Measurements from ENCODE around the gene ELF4.

The ELF4 gene

DNA sequence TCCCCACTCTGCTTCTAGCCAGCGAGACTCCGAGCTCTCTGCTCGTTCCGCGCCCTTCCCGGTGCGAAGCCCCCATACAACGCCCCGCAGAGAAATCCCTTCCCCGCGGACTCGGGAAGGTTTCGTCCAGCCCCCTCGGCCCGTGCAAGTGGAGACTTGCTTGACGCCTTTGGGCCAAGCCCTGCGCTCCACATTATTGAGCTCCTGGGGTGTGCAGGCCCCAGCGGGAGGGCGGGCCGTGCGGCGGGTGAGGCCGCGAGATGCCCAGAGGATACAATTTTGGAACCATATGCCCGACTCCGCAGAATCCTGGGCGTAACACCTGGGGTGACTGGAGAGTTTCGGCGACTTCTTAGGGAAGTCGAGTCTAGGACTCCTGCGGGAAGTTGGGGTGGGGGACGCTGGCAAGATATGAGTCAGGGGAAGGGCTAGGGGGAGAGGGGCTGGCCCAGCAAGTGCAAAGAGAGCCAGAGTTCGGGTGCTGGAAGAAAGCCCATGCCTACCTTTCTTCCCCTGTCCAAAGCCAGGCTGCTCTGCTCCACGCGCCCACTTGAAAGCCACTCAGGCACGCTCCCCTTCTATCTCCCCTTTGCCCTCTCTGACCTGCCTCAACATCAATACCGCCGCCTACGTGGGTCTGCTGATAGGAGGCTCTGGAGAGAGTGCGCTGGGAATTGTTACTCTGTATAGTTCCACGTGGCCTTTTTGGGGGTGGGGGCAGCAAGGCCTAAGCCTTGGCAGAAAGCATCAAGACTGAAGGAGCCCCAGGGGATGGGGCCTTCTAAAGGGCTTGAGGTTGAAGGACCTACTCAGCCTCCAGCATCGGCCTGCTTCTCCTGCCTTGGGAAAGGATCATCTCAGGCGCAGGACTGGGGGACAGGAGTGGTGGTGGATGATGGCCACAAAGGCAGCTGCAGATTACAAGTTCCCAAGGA is 1.2 kb upstream of the ELF4 start:
- DNase-seq = no peak

DNA sequence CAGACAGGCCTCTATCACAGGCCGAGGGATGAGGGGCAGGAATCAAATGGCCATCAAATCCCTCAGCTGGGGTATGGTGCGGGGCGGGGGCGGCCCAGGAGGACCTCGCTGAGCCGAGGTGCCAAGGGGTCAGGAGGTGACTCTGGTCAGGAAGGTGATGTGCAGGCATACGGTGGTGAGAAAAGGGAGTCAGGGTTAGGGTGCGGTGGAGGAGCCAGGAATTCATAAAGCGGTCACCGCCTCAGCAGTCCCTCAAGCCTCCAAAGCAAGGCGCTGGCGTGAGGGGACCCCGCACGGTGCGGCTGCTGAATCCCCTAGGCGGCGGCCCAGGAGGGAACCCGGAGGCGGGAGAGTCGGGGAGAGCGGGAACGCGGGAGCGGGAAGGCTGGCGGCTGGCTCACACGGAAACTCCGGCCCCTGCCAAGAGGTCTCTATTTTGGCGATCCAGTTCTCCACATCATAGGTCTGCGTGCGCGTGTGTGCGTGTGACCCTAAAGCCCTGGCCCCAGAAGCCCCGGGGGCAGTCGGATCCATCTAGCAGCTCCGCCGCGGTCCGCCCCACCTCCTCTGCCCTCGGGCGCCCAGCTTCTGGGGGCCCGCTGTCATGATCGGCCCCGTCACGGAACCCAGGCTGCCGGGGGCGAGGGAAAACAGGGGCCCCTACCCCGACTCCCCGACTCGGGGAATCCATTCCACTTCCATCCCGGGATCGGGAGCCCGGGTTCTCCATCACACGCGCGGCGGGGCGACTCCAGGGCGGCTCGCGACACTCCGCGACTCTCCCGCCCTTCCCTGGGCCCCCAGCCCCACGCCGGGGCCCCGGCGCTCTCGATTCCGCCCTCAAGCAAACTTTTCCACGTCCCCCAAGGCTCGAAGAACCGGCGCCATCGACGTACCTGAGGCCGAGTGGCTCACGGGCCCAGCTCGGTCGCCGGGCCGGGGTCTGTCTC is 593 bp downstream of the ELF4 start:
- DNase-seq = no peak

DNA sequence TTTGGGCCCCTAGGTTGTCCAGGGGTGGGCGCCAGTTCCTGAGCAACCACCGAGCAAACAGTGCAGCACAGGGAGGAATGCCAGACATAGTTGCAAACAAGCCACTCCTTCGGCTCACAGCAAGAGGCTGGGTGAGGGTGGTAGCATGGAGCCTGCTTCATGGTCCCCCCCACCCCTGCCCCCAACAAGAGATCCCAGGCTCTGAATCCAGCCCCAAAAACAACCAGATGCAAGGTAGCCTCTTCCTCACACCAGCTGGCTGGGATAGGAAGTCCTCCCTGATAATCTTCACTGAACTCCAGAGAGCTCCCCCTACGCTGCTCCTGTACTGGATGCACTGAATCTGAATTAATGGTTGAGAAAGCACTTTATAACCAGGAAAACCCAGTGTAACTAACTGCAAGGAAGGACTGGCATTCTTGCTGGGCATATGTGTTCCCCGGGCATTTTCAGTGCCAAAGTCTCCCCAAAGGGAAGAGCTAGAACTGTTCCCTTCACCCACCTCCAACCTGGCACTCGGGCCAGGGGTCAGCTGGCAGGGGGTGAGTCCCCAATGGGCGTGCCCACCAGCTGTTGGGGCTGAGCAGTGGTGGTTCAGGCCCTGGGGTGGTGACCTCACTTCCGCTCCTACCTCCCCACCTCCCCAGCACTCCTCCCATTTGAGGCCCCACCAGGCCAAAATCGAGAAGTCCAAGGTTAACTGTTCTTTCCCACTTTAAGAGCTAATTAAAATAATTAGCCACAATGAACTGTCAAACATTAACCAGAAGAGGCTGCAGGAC is 1.5 kb downstream of the ELF4 start:
- no peak for DNase-seq

DNA sequence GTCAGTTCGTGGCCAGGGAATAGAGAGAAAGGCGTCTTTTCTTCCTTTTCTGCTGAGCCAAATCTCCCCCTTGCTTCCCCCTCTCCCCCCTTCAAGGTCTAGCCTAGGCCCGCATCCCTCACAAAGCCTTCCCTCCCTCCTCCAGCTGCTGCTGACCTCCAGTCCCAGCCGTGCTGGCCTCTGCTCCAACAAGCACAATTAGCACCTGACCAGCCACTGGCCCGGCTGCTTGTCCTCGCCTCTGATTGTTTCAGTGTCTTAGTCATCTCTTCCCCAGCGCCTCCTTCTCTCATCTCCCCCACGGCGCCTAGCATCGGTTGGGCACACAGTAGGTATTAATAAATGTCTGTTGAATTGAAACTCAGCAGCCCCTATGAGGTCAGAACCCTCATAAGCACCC is 4.2 kb downstream of the ELF4 start:
- no peak for DNase-seq

DNA sequence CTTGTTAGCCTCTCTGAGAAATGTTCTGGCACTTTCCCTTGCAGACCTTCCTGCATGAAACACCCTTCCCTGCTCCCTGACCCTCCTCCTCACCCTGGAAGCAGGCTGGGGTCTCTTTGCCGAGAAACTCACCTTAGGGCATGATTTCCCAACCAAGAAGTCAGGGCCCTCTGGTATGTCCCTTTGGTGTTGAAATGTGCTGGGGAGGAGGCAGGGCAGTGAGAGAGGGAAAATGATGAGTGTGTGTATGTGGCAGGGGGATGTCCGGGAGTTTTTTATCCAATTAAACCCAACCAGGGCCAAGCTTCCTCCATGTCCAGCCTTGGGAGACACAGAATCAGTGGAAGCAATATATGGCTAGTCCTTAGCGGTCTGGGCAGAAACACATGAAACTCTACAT is 5.1 kb downstream of the ELF4 start:
- no peak for DNase-seq

DNA sequence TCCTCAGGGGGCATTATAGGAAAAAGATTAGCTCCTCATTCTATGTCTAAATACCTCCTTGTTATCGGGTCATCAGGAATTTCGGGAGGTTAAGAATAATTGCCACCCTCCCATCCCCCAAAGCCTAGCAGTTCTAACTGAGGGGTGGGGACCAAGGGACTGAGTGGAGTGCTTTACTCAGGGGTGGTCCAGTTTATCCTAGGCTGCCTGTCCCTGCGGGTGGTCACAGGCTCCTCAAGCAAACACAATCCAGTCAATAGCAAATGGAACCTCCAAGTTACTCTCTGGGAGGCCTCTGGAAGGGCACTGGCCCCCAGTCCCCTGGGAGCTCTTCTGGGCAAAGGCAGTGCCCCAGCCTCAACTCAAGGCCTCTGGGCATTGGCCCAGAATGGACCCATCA is 6.7 kb downstream of the ELF4 start:
- no peak for DNase-seq

DNA sequence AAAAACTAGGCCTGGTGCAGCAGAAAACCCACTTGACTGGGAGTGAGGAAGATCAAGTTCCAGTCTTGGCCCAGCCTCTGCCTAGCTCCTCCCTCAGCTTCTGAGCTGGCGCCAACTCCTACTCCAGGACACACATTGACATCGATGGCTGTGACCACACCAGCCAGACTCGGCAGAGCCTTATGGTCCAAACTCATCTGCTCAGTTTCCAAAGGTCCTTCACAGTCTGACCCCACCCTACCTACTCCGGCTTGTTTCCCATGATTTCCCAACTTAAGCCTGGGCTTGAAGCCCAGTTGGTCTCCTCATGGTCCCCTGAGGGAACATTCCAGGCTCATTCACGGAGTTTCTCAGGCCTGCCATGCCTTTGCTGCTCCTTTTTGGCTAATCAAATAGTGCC is 10.1 kb downstream of the ELF4 start:
- no peak for DNase-seq

DNA sequence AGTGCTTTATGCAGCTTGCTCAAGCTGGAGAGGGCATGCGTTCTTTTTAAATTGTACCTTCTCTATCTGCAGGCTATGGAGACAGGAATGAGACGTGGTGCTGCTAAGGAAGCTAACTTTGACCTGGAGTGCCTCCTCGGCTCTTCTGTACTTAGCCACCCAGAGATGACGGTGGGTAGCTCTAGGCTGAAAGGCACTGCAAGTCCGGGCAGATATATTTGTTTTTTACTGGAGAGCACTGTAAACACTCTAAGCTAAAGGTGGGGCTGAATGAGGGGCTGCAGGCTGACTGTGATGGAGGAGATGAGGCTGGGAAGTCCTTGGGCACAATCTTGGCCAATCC is 12.1 kb downstream of the ELF4 start:
- no peak for DNase-seq

DNA sequence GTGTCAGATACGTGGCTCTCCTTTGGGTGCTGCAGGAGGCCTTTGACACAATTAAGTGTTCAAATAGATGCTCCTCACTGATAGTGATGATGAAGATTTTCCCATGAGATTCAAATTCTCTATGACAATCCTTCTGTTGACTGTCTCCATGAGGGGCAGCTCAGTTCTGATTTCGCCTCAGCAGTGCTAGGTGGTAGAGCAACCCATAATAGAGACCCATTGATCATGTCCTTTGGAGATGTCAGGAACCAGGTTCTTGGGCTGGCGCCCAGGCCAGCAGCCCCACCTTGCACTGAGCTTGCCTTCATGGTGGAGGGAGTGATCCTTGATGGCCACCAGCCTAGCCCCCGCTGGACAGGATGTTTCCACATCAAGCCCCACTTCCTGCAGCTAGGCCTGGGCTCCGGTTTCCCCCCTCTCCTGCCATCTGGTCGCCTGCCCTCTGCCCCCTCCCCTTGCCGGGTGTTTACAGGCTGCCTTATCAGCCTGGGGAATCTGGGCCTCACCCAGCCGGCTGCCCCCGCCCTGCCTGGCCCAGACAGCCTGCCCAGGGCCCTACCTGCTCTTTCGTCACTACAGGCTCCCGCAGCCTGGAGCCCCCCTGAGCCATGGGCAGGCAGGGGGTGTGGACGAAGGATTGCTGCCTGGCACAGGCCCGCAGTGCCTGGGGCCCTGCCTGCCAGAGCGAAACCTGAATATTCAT is 12.6 kb downstream of the ELF4 start:
- DNase-seq = no peak

DNA sequence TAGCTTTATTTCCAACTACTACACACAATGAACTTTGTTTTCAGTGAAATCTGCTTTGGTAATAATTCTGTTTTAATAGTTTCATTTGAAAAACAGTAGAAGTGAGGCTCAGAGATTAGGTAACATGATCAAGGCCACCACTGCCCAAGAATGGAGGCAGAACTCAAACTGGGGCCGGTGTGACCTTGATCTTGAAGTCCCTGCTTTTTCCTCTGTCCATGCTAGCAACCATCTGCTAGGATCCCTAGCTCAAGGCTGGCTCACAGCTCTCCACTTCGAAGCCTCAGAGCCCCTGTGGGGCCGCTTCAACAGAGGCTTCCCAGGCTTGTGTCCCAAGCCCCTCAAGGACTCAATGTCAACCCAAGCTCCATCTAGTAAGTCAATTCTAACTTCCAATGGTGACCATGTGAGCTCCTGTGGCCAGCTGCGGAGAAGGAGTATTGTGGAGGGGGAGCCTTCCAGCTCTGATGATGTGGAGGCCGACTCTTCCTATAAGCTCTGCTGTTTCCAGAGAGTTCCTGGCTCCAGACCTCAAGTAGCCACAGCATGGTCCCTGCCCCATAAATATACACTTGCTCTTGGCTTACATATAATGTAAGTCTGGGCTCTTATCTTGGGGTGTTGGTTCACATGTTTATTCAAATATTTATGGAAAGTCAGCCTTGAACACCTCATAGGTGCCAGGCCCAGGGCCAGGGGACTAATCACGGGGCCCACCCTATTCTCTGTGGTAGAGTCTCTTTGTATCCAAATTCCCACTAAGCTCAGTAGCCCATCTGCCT is 14.9 kb downstream of the ELF4 start:
- DNase-seq = no peak

DNA sequence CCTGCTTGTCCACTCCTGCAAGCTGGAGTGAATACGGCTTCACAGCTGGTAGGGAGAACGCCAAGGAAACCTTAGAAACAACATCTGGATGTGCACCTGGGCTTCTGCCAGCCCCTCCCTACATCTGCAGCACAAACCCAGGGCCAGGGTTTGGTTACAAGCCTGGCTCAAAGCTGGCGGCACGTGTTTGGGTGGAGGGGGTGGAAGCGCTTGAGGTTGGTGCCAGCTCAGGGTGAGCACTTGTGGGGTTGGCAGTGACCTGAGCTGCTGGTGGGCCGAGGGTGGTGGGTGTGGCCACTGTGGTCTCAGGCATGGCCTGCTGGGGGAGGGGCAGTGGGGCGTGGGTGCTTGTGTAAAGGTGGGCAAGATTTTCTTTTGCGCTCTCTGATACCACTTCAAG is 15.6 kb downstream of the ELF4 start:
- DNase-seq = no peak

DNA sequence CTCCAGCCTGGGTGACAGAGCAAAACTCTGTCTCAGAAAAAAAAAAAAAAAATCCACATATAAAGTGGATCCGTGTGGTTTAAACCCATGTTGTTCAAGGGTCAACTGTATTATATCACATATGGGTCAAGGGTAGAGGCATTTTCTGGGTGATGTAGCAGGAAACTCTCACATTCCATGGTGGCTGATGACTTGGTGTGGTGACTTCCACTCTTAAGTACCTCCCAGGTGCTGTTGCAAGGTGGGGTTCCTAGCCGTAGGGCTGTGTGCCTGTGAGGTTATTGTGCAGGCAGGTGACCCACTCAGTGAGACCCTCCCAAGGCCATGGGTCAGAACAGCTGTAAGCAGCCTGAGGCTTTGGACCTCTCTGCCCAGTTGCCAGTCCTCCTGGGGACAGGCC is 17.0 kb downstream of the ELF4 start:
- no peak for DNase-seq

DNA sequence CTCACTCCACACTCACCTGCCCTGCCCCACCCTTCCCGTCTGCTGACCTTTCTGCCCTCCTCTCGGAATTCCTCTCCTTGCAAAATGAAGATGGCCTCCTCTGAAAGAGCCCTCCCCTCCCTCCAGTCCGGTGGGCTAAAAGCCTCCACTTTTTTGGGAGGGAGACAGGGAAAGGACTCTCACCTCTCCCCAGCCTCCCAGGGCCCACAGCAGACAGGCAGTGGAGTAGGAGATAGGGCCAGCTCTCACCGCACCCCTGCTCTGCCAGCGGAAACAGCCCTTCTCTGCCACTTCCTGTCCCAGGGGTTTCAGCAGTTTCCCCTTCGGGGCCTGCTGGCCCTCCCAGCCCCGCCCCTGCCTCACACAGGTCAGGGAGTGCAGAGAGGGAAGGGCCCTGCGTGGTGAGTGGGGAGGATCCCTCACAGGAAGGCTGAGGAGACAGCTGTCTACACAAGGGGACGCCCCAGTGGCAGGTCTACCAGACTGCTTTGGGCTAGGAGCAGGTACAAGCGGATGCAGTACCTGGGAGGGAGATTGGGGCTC is 18.2 kb downstream of the ELF4 start:
- DNase-seq = no peak

DNA sequence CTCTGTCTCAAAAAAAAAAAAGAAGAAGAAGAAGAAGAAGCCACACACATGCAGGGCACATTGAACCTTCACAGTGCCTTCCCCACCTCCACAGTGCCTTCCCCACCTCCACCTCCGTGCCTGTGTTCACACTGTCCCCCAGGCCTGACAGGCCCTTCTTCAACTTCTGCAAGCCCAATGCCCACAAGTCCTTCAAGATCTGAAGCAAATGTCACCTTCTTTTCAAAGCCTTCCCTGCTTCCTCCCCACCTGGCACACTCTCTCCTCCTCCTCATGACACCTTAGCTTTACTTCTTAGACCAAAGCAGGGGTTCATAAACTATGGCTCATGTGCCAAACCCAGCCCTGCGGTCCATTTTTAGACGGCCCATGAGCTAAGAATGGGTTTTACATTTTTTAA is 19.9 kb downstream of the ELF4 start:
- DNase-seq = no peak

DNA sequence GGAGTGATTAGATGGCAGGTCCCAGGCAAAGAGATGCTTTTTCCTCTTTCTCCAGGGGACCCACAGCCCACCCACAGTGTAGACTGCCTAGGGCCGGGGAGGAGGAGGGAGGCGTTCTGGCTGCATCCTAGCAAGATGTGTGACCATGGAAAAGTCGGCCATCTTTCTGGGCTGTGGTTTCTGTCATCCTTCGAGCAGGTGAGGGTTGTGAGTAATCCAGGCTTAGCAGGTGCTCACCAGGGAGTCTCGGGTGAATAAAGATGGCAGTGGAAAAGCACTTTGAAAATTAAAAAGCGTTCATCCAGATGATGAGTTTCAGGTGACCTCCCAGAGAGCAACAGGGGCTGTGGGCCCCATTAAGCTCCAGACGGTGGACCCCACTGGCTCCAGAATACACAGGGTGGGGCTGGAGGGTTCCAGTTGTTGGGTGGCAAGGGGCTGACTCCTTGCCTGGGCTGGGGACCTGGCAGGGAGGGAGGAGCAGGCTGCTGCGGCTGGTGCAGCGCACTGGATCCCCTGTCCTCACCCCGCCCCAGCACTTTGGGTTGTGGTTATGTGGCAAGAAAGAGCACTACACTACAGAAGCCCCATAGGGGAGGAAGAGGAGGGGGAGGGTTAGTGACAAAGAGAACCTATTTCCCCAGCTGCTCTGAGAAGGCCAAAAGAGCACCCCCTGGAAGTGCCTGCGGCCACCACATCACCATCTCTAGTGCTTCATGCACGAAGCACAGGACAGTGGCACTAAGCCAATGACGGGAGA is 23.7 kb downstream of the ELF4 start:
- no peak for DNase-seq

DNA sequence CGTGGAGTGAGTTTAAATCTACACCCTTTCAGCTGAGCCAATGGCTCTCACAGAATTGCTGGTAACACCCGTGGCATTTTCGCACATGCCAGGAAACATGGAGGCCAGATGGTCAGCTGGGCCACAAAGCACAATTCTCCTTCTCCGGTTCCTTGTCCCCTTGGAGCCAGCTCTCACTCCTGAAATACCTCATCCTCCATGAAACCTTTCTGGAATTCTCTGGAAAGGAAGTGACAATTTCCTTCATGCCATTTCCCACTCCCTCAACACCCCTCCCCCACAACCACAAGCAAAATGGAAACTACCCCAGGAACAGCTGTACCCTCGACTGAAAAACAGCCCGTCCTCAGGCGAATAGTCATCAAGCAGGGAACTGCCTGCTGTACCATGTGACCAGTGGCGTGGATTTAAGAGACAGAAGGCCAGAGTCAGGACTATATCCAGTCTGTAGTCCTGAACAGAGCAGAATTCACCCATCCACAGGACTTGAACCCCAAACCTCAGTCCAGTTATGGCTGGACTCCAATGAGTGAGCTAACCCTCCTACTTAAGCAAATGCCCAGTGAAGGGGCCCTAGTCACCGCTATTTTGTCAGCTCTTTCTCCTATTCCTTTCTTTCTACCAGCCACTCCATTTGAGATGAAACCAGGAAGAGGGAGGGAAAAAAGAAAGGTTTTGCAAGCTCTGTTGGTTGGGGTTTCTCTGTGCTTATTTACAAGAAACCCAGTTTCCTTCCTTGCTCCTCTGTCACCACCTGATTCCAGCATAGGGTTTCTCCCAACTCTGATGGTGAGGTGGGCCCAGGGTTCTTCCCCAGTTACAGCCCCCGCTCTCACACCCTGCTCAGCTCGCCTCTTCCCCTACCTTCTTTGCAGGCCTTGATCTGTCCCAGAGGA is 24.5 kb downstream of the ELF4 start:
- DNase-seq = no peak

DNA sequence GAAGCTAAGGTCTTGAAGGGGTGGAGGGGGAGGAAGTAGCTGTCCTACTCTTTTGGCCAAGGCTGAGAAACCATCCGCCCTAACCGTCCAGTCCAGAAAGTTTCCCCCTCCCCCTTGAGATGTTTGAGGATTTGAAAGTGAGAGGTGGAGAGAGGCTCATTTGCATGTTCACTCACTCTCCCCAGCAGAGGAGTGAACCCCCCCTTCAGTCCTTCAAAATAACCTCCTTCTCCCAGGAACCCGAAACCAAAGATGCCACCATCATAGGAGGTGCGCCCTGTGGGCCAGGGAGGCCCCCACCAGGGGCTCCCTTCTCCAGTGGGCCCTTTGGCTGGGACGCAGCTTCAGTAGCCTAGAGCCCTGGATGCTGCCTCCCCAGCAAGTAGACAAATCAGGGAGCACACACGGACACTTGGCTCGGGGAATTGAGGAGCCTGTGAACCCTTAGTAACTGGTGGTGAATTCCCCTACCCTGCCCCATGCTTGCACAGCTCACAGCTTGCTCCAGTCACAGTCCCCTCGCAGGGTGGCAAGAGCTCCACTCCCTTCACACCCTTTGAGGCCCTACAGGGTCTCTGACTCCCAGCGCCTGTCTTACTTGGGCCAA is 25.6 kb downstream of the ELF4 start:
- DNase-seq = no peak

DNA sequence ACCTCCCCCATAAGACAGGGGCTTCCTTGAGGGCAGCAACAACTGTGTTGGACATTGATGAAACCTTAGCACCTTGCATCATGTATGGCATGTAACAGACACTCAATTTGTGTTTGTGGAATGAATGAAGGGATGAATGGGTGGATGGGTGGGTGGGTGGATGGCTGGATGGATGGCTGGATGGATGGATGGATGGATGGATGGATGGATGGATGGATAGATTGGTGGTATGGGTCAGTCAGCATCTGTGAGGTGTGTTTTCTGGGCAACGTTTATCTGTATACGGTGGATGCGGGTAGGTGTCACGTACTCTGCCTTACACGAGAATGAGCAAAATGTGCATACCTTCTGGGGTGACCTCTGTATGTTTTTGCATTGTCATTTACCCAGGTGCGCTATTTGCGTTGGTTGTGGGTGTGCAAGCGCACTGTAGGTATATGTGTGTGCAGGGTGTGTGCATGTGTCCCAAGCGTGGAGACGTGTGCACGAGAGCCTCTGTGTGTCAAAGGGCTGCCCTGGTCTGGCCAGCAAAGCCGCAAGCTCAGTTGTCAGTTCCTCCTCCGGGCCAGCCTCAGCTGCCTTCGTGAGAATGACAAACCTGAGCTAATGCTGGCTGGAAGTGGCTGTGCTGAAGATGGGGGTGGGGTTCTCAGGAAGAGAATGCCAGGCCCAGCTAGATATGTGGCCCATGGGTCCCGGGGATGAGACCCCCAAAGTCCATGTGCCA is 26.5 kb downstream of the ELF4 start:
- DNase-seq = no peak

Data from hippocampal formation (tissue), 2 donors.